Endothelial cell of umbilical vein (primary cell): Measurements from ENCODE around the gene SGCD. TPM values are rescaled to one million over a fixed set of nuclear protein-coding genes. Genes with fewer than 3 reads are reported as not detected.

Source experiments
- BruUV-seq: library from RNA; stranded (reverse); fragments of 400-500 nt; replicated peaks from 2 replicates; lab custom pipeline; 2021; lab: Mats Ljungman, UMichigan
- CTCF ChIA-PET: fragments of 300-600, 350-600 bp; sonication (Branson Sonifier 250); formaldehyde crosslinking; loops from one replicate; lab custom pipeline; 2021; ENCODE audit warnings: antibody characterized with exemption, inconsistent platforms; lab: Charles Lee
- POLR2A ChIA-PET: fragments of 300-600, 350-600 bp; sonication (Branson Sonifier 250); formaldehyde crosslinking; loops from one replicate; lab custom pipeline; 2021; ENCODE audit warnings: antibody characterized with exemption, inconsistent platforms; lab: Charles Lee
- DNase-seq: peaks from one replicate; pipeline ENCODE4 v3.0.0-alpha.2; 2011; ENCODE audit warnings: low read depth, low spot score
- FAIRE-seq: peaks from 2 replicates; lab custom pipeline; 2011; peaks lifted over from hg19 to GRCh38; lab: Jason Lieb, UNC
- H2AFZ ChIP-seq: 2 replicates; pipeline ENCODE4 v1.6.0; 2012; ENCODE audit warnings: low read depth, low read length, control low read depth, inconsistent platforms
- H3K27ac ChIP-seq: 2 replicates; pipeline ENCODE4 v1.5.1; 2011; ENCODE audit warnings: low read depth, mild to moderate bottlenecking, control low read depth, low read length, moderate library complexity; ENCODE audit not compliant: insufficient read depth
- H3K27me3 ChIP-seq, 2 experiments: 2 replicates each; pipeline versions ENCODE4 v1.6.0 to v1.6.1; 2011; ENCODE audit warnings: low read length in 2 of 2, mixed read lengths in 1 of 2; ENCODE audit not compliant: control insufficient read depth in 2 of 2, insufficient read depth in 2 of 2
- H3K36me3 ChIP-seq, 2 experiments: 2 replicates in 1 of 2; 3 replicates in 1 of 2; pipeline ENCODE4 v1.5.1; 2011; ENCODE audit warnings: low read length in 2 of 2, mild to moderate bottlenecking in 1 of 2, moderate library complexity in 1 of 2; ENCODE audit not compliant: control insufficient read depth in 2 of 2, insufficient read depth in 2 of 2; ENCODE audit errors: extremely low read depth in 1 of 2
- H3K4me1 ChIP-seq: 3 replicates; pipeline ENCODE4 v1.5.1; 2011; ENCODE audit warnings: mild to moderate bottlenecking, low read length; ENCODE audit not compliant: control insufficient read depth, insufficient read depth; ENCODE audit errors: extremely low read depth
- H3K4me2 ChIP-seq: 2 replicates; pipeline ENCODE4 v1.6.1; 2011; ENCODE audit warnings: low read length, control low read depth, mixed read lengths; ENCODE audit not compliant: insufficient read depth
- H3K4me3 ChIP-seq, 3 experiments: fragments of 200-600 bp in 1 of 3; sonication (generic), shearing (Covaris generic) in 1 of 3; replicated peaks in 1 of 3; 2 replicates each; pipeline ENCODE4 v1.5.1; 2011 to 2016; ENCODE audit warnings: control low read depth in 3 of 3, low read length in 3 of 3, mild to moderate bottlenecking in 2 of 3, inconsistent platforms in 1 of 3, low read depth in 1 of 3, moderate library complexity in 1 of 3; ENCODE audit not compliant: insufficient read depth in 1 of 3
- H3K79me2 ChIP-seq: 2 replicates; pipeline ENCODE4 v1.6.0; 2012; ENCODE audit warnings: low read length, inconsistent platforms; ENCODE audit not compliant: control insufficient read depth, insufficient read depth
- H3K9ac ChIP-seq: replicated peaks from 2 replicates; pipeline ENCODE3; 2011; ENCODE audit warnings: low read length, control low read depth; ENCODE audit not compliant: insufficient read depth; ENCODE audit errors: extremely low read depth
- H3K9me1 ChIP-seq: replicated peaks from 3 replicates; pipeline ENCODE4 v1.6.0; 2011; ENCODE audit warnings: mild to moderate bottlenecking, low read length; ENCODE audit not compliant: control insufficient read depth, insufficient read depth; ENCODE audit errors: extremely low read depth
- H3K9me3 ChIP-seq: replicated peaks from 2 replicates; pipeline ENCODE4 v1.5.1; 2012; ENCODE audit warnings: low read length, inconsistent platforms; ENCODE audit not compliant: control insufficient read depth, insufficient read depth
- H4K20me1 ChIP-seq: replicated peaks from 2 replicates; pipeline ENCODE3; 2011; ENCODE audit warnings: mild to moderate bottlenecking, low read length; ENCODE audit not compliant: control insufficient read depth, insufficient read depth; ENCODE audit errors: extremely low read depth
- EZH2 ChIP-seq: IDR thresholded peaks from 2 replicates; pipeline ENCODE4 v1.6.1; 2012; ENCODE audit warnings: borderline replicate concordance, low read depth, mild to moderate bottlenecking, moderate library complexity, low read length, inconsistent platforms; ENCODE audit not compliant: severe bottlenecking
- FOS ChIP-seq: IDR thresholded peaks from 2 replicates; pipeline ENCODE4 v1.6.1; 2011; ENCODE audit warnings: mild to moderate bottlenecking, low read length, moderate library complexity, borderline replicate concordance; ENCODE audit not compliant: insufficient read depth
- GATA2 ChIP-seq: IDR thresholded peaks from 2 replicates; pipeline ENCODE4 v1.7.0; 2011; ENCODE audit warnings: low read depth, mild to moderate bottlenecking, moderate library complexity, mixed read lengths, low read length; ENCODE audit not compliant: insufficient read length, insufficient read depth
- JUN ChIP-seq: IDR thresholded peaks from 2 replicates; pipeline ENCODE4 v1.6.1; 2011; ENCODE audit warnings: borderline replicate concordance, low read depth; ENCODE audit not compliant: insufficient read length, insufficient read depth
- MAX ChIP-seq: IDR thresholded peaks from 2 replicates; pipeline ENCODE4 v1.6.1; 2011; ENCODE audit not compliant: insufficient read depth, insufficient read length
- MYC ChIP-seq: IDR thresholded peaks from one replicate; pipeline ENCODE4 v1.6.1; 2011; ENCODE audit warnings: mild to moderate bottlenecking, low read depth, low read length
- POLR2AphosphoS5 ChIP-seq: IDR thresholded peaks from 2 replicates; pipeline ENCODE4 v1.6.1; 2012; ENCODE audit warnings: low read depth, mild to moderate bottlenecking, control low read depth, low read length, moderate library complexity; ENCODE audit not compliant: insufficient read depth
- dilution Hi-C: fragments of 300-500 bp; cut with MboI; formaldehyde crosslinking; loops from one replicate; pipeline ENCODE4 v1.15.0; 2019; ENCODE audit warnings: low sequenced_read_pairs; ENCODE audit not compliant: extremely low pct_ligation_motif_present
- intact Hi-C: fragments of 100-400 bp; cut with micrococcal nuclease; formaldehyde crosslinking; loops from one replicate; pipeline ENCODE4 v1.10.0; 2022
- polyA plus RNA-seq, 4 experiments: library from polyadenylated mRNA; depleted of rRNA in 3 of 4; stranded (reverse) in 3 of 4; unstranded in 1 of 4; fragments of >200 nt; gene quantifications; 2 replicates each; pipeline versions ENCODE4 v1.2.1 to v1.2.3, GENCODE V29; 2011 to 2012; ENCODE audit warnings: missing spikeins in 1 of 4
- total RNA-seq: library from RNA; stranded (reverse); gene quantifications from 2 replicates; pipeline ENCODE4 v1.2.3, GENCODE V29; 2021

Gene SGCD
- total and polyA plus RNA-seq, 2 donors (not counting 3 experiments of a cell fraction or from before 2014, with no cell fraction given) = not detected

GRCh38 chr5:156800929-156801328 lies 474.0 kb downstream of the SGCD start:
- Histone ChIP-seq H3K27ac (no peak overlapping the region), H3K9me3 (no peaks in the 10 kb centered on the region), H2AFZ (no peak overlapping the region), H3K4me3 (no peak overlapping the region), H3K9ac (no peak overlapping the region), H3K36me3 (no peaks in the 10 kb centered on the region), H3K79me2 (no peaks in the 10 kb centered on the region), H3K4me2 (no peak overlapping the region), H4K20me1 (no peaks in the 10 kb centered on the region), H3K27me3 (no peaks in the 10 kb centered on the region), H3K9me1 (no peaks in the 10 kb centered on the region), H3K4me1 (no peaks in the 10 kb centered on the region)
- no TSS peak for BruUV-seq
- POLR2A ChIA-PET = no interaction called here
- no peak for FAIRE-seq
- no peak for DNase-seq
- no peak for TF ChIP-seq EZH2
- no peak for TF ChIP-seq JUN
- TF ChIP-seq FOS = no peak
- no peak for TF ChIP-seq MAX
- CTCF ChIA-PET = no interaction called here
- intact Hi-C loops (no loop called here), dilution Hi-C loops (no loop called here)

- H3K4me2 ChIP-seq = no peak overlapping the region
- ChIA-PET POLR2A (no interaction called here), CTCF (no interaction called here)
- no peak overlapping the region for H2AFZ ChIP-seq
- H3K9me3 ChIP-seq = no peaks in the 10 kb centered on the region
- dilution Hi-C loops (no loop called here), intact Hi-C loops (no loop called here)
- no TSS peak for BruUV-seq
- no peak overlapping the region for H3K4me3 ChIP-seq
- H3K4me1 ChIP-seq = no peaks in the 10 kb centered on the region
- TF ChIP-seq MYC (no peak), POLR2AphosphoS5 (no peak), GATA2 (no peak), JUN (no peak), FOS (no peak)
- H3K36me3 ChIP-seq = no peaks in the 10 kb centered on the region
- no peaks in the 10 kb centered on the region for H4K20me1 ChIP-seq
- no peak for DNase-seq
- no peaks in the 10 kb centered on the region for H3K9me1 ChIP-seq
- no peaks in the 10 kb centered on the region for H3K27me3 ChIP-seq
- H3K79me2 ChIP-seq = no peaks in the 10 kb centered on the region
- FAIRE-seq = no peak
- no peak overlapping the region for H3K9ac ChIP-seq
- H3K27ac ChIP-seq = no peak overlapping the region
These were observed 475.5 kb downstream of the SGCD start for GRCh38 chr5:156802501-156802900.
